ENCODE measurements around the gene GLP1R.

GLP1R gene

GRCh38 chr6:39026175-39026574 is 22.4 kb upstream of the GLP1R start:
- ATAC-seq (replicated peaks): no peak

GRCh38 chr6:39029156-39030011 is 19.2 kb upstream of the GLP1R start:
- Mint-ChIP-seq H3K27ac (no peak overlapping the region), H3K4me1 (no peaks in the 10 kb centered on the region), H3K4me3 (no peak overlapping the region), H3K36me3 (no peaks in the 10 kb centered on the region), H3K9me3 (no peaks in the 10 kb centered on the region), H3K27me3 (peaks cover 45 to 54% of the 10 kb centered on the region in 2 donors)
- DNase-seq (no peak), ATAC-seq (replicated peaks) (peak; percentile 78 to 83)

More at GRCh38 chr6:39026175-39026574, 22.4 kb upstream of the GLP1R start:
- H3K27ac Mint-ChIP-seq: no peak overlapping the region
- H3K9me3 Mint-ChIP-seq: no peaks in the 10 kb centered on the region
- no peak for DNase-seq
- H3K27me3 Mint-ChIP-seq: peaks cover 24 to 32% of the 10 kb centered on the region in 2 donors
- H3K36me3 Mint-ChIP-seq: no peaks in the 10 kb centered on the region
- H3K4me3 Mint-ChIP-seq: no peak overlapping the region
- no peaks in the 10 kb centered on the region for H3K4me1 Mint-ChIP-seq

- H3K4me3 Mint-ChIP-seq: no peak overlapping the region
- no peaks in the 10 kb centered on the region for H3K9me3 Mint-ChIP-seq
- DNase-seq (no peak), ATAC-seq (replicated peaks) (no peak)
- peaks cover 2 to 9% of the 10 kb centered on the region in 2 donors for H3K4me1 Mint-ChIP-seq
- H3K27me3 Mint-ChIP-seq: peaks cover 63 to 68% of the 10 kb centered on the region in 2 donors
- no peaks in the 10 kb centered on the region for H3K36me3 Mint-ChIP-seq
- H3K27ac Mint-ChIP-seq: no peak overlapping the region
These were observed 12.9 kb upstream of the GLP1R start for GRCh38 chr6:39035681-39036080.

- peaks cover 63 to 69% of the 10 kb centered on the region in 2 donors for H3K27me3 Mint-ChIP-seq
- peaks cover 2 to 15% of the 10 kb centered on the region in 2 donors for H3K4me1 Mint-ChIP-seq
- H3K27ac Mint-ChIP-seq: no peak overlapping the region
- no peak overlapping the region for H3K4me3 Mint-ChIP-seq
- DNase-seq (no peak), ATAC-seq (replicated peaks) (peak in 1 of 2 donors; percentile 25)
- H3K36me3 Mint-ChIP-seq: no peaks in the 10 kb centered on the region
- H3K9me3 Mint-ChIP-seq: no peaks in the 10 kb centered on the region
These were observed 11.5 kb upstream of the GLP1R start for GRCh38 chr6:39037082-39037508.

GRCh38 chr6:39037707-39038106 is 10.9 kb upstream of the GLP1R start:
- no peak overlapping the region for H3K27ac Mint-ChIP-seq
- H3K4me1 Mint-ChIP-seq: peaks cover 2 to 15% of the 10 kb centered on the region in 2 donors
- no peak for ATAC-seq (replicated peaks)
- peaks cover 60 to 67% of the 10 kb centered on the region in 2 donors for H3K27me3 Mint-ChIP-seq
- H3K9me3 Mint-ChIP-seq: no peaks in the 10 kb centered on the region
- DNase-seq: no peak
- H3K36me3 Mint-ChIP-seq: no peaks in the 10 kb centered on the region
- no peak overlapping the region for H3K4me3 Mint-ChIP-seq

GRCh38 chr6:39040080-39040673 is 8.4 kb upstream of the GLP1R start:
- no peak for ATAC-seq (replicated peaks)
- peaks cover 52 to 69% of the 10 kb centered on the region in 2 donors for H3K27me3 Mint-ChIP-seq
- no peak overlapping the region for H3K4me3 Mint-ChIP-seq
- DNase-seq: no peak
- H3K36me3 Mint-ChIP-seq: no peaks in the 10 kb centered on the region
- no peaks in the 10 kb centered on the region for H3K9me3 Mint-ChIP-seq
- peaks cover 2 to 15% of the 10 kb centered on the region in 2 donors for H3K4me1 Mint-ChIP-seq
- no peak overlapping the region for H3K27ac Mint-ChIP-seq

GRCh38 chr6:39041072-39041471 is 7.5 kb upstream of the GLP1R start:
- no peaks in the 10 kb centered on the region for H3K36me3 Mint-ChIP-seq
- no peak overlapping the region for H3K4me3 Mint-ChIP-seq
- no peak for DNase-seq
- H3K4me1 Mint-ChIP-seq: peaks cover 2 to 15% of the 10 kb centered on the region in 2 donors
- no peaks in the 10 kb centered on the region for H3K9me3 Mint-ChIP-seq
- no peak overlapping the region for H3K27ac Mint-ChIP-seq
- peak; percentile 55 to 63 for ATAC-seq (replicated peaks)
- peaks cover 47 to 65% of the 10 kb centered on the region in 2 donors for H3K27me3 Mint-ChIP-seq

- H3K27me3 Mint-ChIP-seq: peaks cover 45 to 65% of the 10 kb centered on the region in 2 donors
These were observed 4.8 kb upstream of the GLP1R start for GRCh38 chr6:39043776-39044175.

GRCh38 chr6:39044181-39044580 is 4.4 kb upstream of the GLP1R start:
- Mint-ChIP-seq H3K9me3 (no peaks in the 10 kb centered on the region), H3K27ac (no peak overlapping the region), H3K36me3 (no peaks in the 10 kb centered on the region), H3K27me3 (peaks cover 44 to 65% of the 10 kb centered on the region in 2 donors), H3K4me1 (peaks cover 4 to 10% of the 10 kb centered on the region in 2 donors), H3K4me3 (no peak overlapping the region)
- DNase-seq (no peak), ATAC-seq (replicated peaks) (no peak)

More at GRCh38 chr6:39043776-39044175, 4.8 kb upstream of the GLP1R start:
- no peak for ATAC-seq (replicated peaks)
- Mint-ChIP-seq H3K4me1 (peaks cover 2 to 7% of the 10 kb centered on the region in 2 donors), H3K4me3 (no peak overlapping the region), H3K9me3 (no peaks in the 10 kb centered on the region), H3K36me3 (no peaks in the 10 kb centered on the region), H3K27ac (no peak overlapping the region)
- DNase-seq: no peak

- Mint-ChIP-seq H3K36me3 (no peaks in the 10 kb centered on the region), H3K9me3 (no peaks in the 10 kb centered on the region), H3K27ac (no peak overlapping the region), H3K4me3 (peak overlapping the region in 1 of 2 donors; percentile 20), H3K4me1 (peaks cover 6 to 7% of the 10 kb centered on the region in 2 donors), H3K27me3 (peaks cover 55 to 76% of the 10 kb centered on the region in 2 donors)
- no peak for ATAC-seq (replicated peaks)
- no peak for DNase-seq
These were observed 900 bp upstream of the GLP1R start for GRCh38 chr6:39047434-39048327.

GRCh38 chr6:39049575-39050283 is 1.1 kb downstream of the GLP1R start:
- Mint-ChIP-seq H3K27ac (no peak overlapping the region), H3K4me1 (peaks cover 6 to 7% of the 10 kb centered on the region in 2 donors), H3K4me3 (peak overlapping the region in 1 of 2 donors; percentile 59), H3K36me3 (no peaks in the 10 kb centered on the region), H3K9me3 (no peaks in the 10 kb centered on the region), H3K27me3 (peaks cover 62 to 77% of the 10 kb centered on the region in 2 donors)
- DNase-seq: no peak
- ATAC-seq (replicated peaks): no peak

- no peak overlapping the region for H3K4me3 Mint-ChIP-seq
- H3K36me3 Mint-ChIP-seq: no peaks in the 10 kb centered on the region
- H3K9me3 Mint-ChIP-seq: no peaks in the 10 kb centered on the region
- H3K4me1 Mint-ChIP-seq: peaks cover 6 to 7% of the 10 kb centered on the region in 2 donors
- DNase-seq (no peak), ATAC-seq (replicated peaks) (no peak)
- H3K27ac Mint-ChIP-seq: no peak overlapping the region
- peaks cover 61 to 71% of the 10 kb centered on the region in 2 donors for H3K27me3 Mint-ChIP-seq
These were observed 2.0 kb downstream of the GLP1R start for GRCh38 chr6:39050453-39051112.
